Fibroblast of skin of right biceps (primary cell): ENCODE data around the gene ZNF438.
A peak's percentile ranks its signal among the peaks of the same experiment; 100 is the strongest.
"Not testable (repeated sequence)": the region's sequence is repeated elsewhere in the genome, so short reads cannot be mapped to it uniquely, and the experiment has no call there.

ENCODE experiments used
- DNase-seq: peaks from one replicate; pipeline ENCODE4 v3.0.0-alpha.2; 2013

Gene ZNF438

GRCh38 chr10:30931094-30931493 is 100.6 kb downstream of the ZNF438 start:
- DNase-seq, result no peak

- no peak for DNase-seq
These were observed 101.7 kb downstream of the ZNF438 start for GRCh38 chr10:30929901-30930520.

GRCh38 chr10:30929311-30929729 is 102.3 kb downstream of the ZNF438 start:
- not testable (repeated sequence) for DNase-seq

GRCh38 chr10:30928742-30929141 is 102.9 kb downstream of the ZNF438 start:
- no peak for DNase-seq

- no peak for DNase-seq
These were observed 113.0 kb downstream of the ZNF438 start for GRCh38 chr10:30918651-30919050.

- peak; percentile 13 for DNase-seq
These were observed 113.9 kb downstream of the ZNF438 start for GRCh38 chr10:30917789-30918188.

GRCh38 chr10:30917067-30917466 is 114.6 kb downstream of the ZNF438 start:
- no peak for DNase-seq

- DNase-seq, result peak; percentile 43
These were observed 116.5 kb downstream of the ZNF438 start for GRCh38 chr10:30915146-30915545.

- no peak for DNase-seq
These were observed 120.3 kb downstream of the ZNF438 start for GRCh38 chr10:30911303-30911863.

- no peak for DNase-seq
These were observed 128.1 kb downstream of the ZNF438 start for GRCh38 chr10:30903397-30904138.

- DNase-seq, result no peak
These were observed 128.9 kb downstream of the ZNF438 start for GRCh38 chr10:30902621-30903396.

GRCh38 chr10:30901487-30901886 is 130.2 kb downstream of the ZNF438 start:
- DNase-seq, result not testable (repeated sequence)

GRCh38 chr10:30898964-30899363 is 132.7 kb downstream of the ZNF438 start:
- DNase-seq, result no peak

- no peak for DNase-seq
These were observed 134.1 kb downstream of the ZNF438 start for GRCh38 chr10:30897547-30897946.

- no peak for DNase-seq
These were observed 134.6 kb downstream of the ZNF438 start for GRCh38 chr10:30897048-30897447.

- no peak for DNase-seq
These were observed 137.4 kb downstream of the ZNF438 start for GRCh38 chr10:30894221-30894620.

- no peak for DNase-seq
These were observed 138.5 kb downstream of the ZNF438 start for GRCh38 chr10:30893208-30893607.

GRCh38 chr10:30887839-30888238 is 143.8 kb downstream of the ZNF438 start:
- no peak for DNase-seq

- DNase-seq, result no peak
These were observed 146.2 kb downstream of the ZNF438 start for GRCh38 chr10:30885423-30885822.

- DNase-seq, result no peak
These were observed 147.9 kb downstream of the ZNF438 start for GRCh38 chr10:30883751-30884150.

GRCh38 chr10:30883116-30883515 is 148.5 kb downstream of the ZNF438 start:
- no peak for DNase-seq

- DNase-seq, result no peak
These were observed 149.4 kb downstream of the ZNF438 start for GRCh38 chr10:30882281-30882680.

- DNase-seq, result no peak
These were observed 152.7 kb downstream of the ZNF438 start for GRCh38 chr10:30878920-30879319.
